NB4 (cell line): ENCODE data around the gene EFCC1.

Experiments
- TF ChIP-seq, protein P1 (sequence below): IDR thresholded peaks from 2 replicates; pipeline ENCODE4 v1.6.1; 2011; ENCODE audit warnings: low read depth, low read length
- TF ChIP-seq, protein P2 (sequence below): IDR thresholded peaks from one replicate; pipeline ENCODE4 v1.5.1; 2012; ENCODE audit warnings: low read depth, low read length

DNA sequence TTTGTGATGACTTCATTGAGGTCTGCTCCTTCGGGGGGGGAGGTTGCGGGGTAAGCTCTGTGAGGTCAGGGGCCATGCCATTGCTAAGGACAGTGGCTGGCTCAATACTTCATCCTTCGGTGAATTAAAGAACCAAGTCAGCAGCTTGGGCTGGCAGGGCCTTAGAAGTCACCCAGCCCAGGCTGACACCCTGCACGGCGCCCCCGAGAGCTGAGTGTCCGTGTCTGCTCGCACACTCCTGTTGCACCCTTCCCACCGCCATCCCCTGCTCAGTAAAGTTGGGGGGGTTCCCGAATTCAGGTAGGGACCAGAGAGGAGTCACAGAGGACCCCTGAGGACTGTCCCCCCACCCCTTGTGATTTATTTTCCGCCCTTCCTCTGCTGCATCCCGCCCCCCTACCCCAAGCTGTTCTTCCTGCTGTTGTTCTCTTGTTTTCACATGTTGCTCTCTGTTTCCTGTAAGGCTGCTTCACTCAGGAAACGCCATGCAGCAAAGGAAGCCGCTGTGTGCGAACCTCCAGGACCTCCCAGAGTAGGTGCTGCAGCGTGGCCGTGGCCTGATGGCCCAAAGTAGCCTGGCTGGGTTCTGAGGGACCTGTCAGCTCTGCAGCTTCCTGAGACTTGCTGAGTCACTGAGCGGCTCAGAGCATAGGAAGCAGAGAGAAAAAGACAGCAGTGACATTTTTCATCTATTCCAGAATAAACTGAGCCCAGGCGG is 14.4 kb downstream of the EFCC1 start:
- TF ChIP-seq, protein P1, sequence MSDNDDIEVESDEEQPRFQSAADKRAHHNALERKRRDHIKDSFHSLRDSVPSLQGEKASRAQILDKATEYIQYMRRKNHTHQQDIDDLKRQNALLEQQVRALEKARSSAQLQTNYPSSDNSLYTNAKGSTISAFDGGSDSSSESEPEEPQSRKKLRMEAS = no peak
- TF ChIP-seq, protein P2, sequence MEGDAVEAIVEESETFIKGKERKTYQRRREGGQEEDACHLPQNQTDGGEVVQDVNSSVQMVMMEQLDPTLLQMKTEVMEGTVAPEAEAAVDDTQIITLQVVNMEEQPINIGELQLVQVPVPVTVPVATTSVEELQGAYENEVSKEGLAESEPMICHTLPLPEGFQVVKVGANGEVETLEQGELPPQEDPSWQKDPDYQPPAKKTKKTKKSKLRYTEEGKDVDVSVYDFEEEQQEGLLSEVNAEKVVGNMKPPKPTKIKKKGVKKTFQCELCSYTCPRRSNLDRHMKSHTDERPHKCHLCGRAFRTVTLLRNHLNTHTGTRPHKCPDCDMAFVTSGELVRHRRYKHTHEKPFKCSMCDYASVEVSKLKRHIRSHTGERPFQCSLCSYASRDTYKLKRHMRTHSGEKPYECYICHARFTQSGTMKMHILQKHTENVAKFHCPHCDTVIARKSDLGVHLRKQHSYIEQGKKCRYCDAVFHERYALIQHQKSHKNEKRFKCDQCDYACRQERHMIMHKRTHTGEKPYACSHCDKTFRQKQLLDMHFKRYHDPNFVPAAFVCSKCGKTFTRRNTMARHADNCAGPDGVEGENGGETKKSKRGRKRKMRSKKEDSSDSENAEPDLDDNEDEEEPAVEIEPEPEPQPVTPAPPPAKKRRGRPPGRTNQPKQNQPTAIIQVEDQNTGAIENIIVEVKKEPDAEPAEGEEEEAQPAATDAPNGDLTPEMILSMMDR = no peak
